ENCODE results near the gene MST1.

MST1 gene

GRCh38 chr3:49667701-49668413 is 21.4 kb downstream of the MST1 start:
- no peak overlapping the region for H3K4me3 ChIP-seq (ENCODE audit: low read length)
- no peak for TF ChIP-seq ZNF274 (IDR thresholded peaks at IDR 0.05; ENCODE audit: low read depth, low read length)

GRCh38 chr3:49666592-49666991 is 22.7 kb downstream of the MST1 start:
- TF ChIP-seq ZNF274 (IDR thresholded peaks at IDR 0.05; ENCODE audit: low read depth, low read length) = no peak

GRCh38 chr3:49665822-49666519 is 23.3 kb downstream of the MST1 start:
- H3K4me3 ChIP-seq (ENCODE audit: low read length) = no peak overlapping the region
- no peak for TF ChIP-seq ZNF274 (IDR thresholded peaks at IDR 0.05; ENCODE audit: low read depth, low read length)

More at GRCh38 chr3:49666592-49666991, 22.7 kb downstream of the MST1 start:
- no peak overlapping the region for H3K4me3 ChIP-seq (ENCODE audit: low read length)

- TF ChIP-seq ZNF274 (IDR thresholded peaks at IDR 0.05; ENCODE audit: low read depth, low read length) = no peak
- H3K4me3 ChIP-seq (ENCODE audit: low read length) = no peak overlapping the region
Observed at GRCh38 chr3:49664300-49664699, 25.0 kb downstream of the MST1 start.

GRCh38 chr3:49663831-49664230 is 25.4 kb downstream of the MST1 start:
- H3K4me3 ChIP-seq (ENCODE audit: low read length) = no peak overlapping the region
- no peak for TF ChIP-seq ZNF274 (IDR thresholded peaks at IDR 0.05; ENCODE audit: low read depth, low read length)

GRCh38 chr3:49662720-49663413 is 26.4 kb downstream of the MST1 start:
- no peak for TF ChIP-seq ZNF274 (IDR thresholded peaks at IDR 0.05; ENCODE audit: low read depth, low read length)
- H3K4me3 ChIP-seq (ENCODE audit: low read length) = no peak overlapping the region

GRCh38 chr3:49662021-49662420 is 27.3 kb downstream of the MST1 start:
- H3K4me3 ChIP-seq (ENCODE audit: low read length) = no peak overlapping the region
- no peak for TF ChIP-seq ZNF274 (IDR thresholded peaks at IDR 0.05; ENCODE audit: low read depth, low read length)

GRCh38 chr3:49661281-49661680 is 28.0 kb downstream of the MST1 start:
- no peak for TF ChIP-seq ZNF274 (IDR thresholded peaks at IDR 0.05; ENCODE audit: low read depth, low read length)
- no peak overlapping the region for H3K4me3 ChIP-seq (ENCODE audit: low read length)

GRCh38 chr3:49659756-49660155 is 29.5 kb downstream of the MST1 start:
- no peak for TF ChIP-seq ZNF274 (IDR thresholded peaks at IDR 0.05; ENCODE audit: low read depth, low read length)
- H3K4me3 ChIP-seq (ENCODE audit: low read length) = no peak overlapping the region

- no peak for TF ChIP-seq ZNF274 (IDR thresholded peaks at IDR 0.05; ENCODE audit: low read depth, low read length)
- no peak overlapping the region for H3K4me3 ChIP-seq (ENCODE audit: low read length)
Observed at GRCh38 chr3:49658711-49659110, 30.6 kb downstream of the MST1 start.

- H3K4me3 ChIP-seq (ENCODE audit: low read length) = no peak overlapping the region
- TF ChIP-seq ZNF274 (IDR thresholded peaks at IDR 0.05; ENCODE audit: low read depth, low read length) = no peak
Observed at GRCh38 chr3:49657208-49657915, 31.9 kb downstream of the MST1 start.

- H3K4me3 ChIP-seq (ENCODE audit: low read length) = no peak overlapping the region
- TF ChIP-seq ZNF274 (IDR thresholded peaks at IDR 0.05; ENCODE audit: low read depth, low read length) = no peak
Observed at GRCh38 chr3:49656541-49657112, 32.6 kb downstream of the MST1 start.

- H3K4me3 ChIP-seq (ENCODE audit: low read length) = no peak overlapping the region
- TF ChIP-seq ZNF274 (IDR thresholded peaks at IDR 0.05; ENCODE audit: low read depth, low read length) = no peak
Observed at GRCh38 chr3:49655731-49656285, 33.5 kb downstream of the MST1 start.
